HCT116 (cell line): ENCODE results near the gene WDR35. TPM values are rescaled to one million over a fixed set of nuclear protein-coding genes. Genes with fewer than 3 reads are reported as not detected.

Experiments
- ATAC-seq: fragments of 200-7000 bp; cut with Tn5 transposase; 2 replicates; pipeline ENCODE4 v1.9.1; 2020; ENCODE audit warnings: mild to moderate bottlenecking, moderate library complexity
- BruUV-seq: library from RNA; stranded (reverse); fragments of 400-500 nt; replicated peaks from 2 replicates; lab custom pipeline; 2021; lab: Mats Ljungman, UMichigan
- CTCF ChIA-PET: fragments of 300-600 bp; sonication (Branson Sonifier 250); formaldehyde crosslinking; loops from one replicate; lab custom pipeline; 2021; ENCODE audit warnings: antibody characterized with exemption; lab: Charles Lee
- POLR2A ChIA-PET: fragments of 300-600, 350-600 bp; sonication (Branson Sonifier 250); formaldehyde crosslinking; loops from one replicate; lab custom pipeline; 2021; ENCODE audit warnings: antibody characterized with exemption; lab: Charles Lee
- RAD21 ChIA-PET, 2 experiments: fragments of 300-600 bp; sonication (Branson Sonifier 250); formaldehyde crosslinking; loops; one replicate each; lab custom pipeline; 2023; ENCODE audit warnings: low total read pairs in 2 of 2; ENCODE audit not compliant: uncharacterized antibody in 2 of 2, unreplicated experiment in 2 of 2, low non-redundant PET in 1 of 2; lab: Charles Lee
- DNase-seq: peaks from one replicate; pipeline ENCODE4 v3.0.0-alpha.2; 2010; ENCODE audit warnings: low read depth, low spot score
- H2AFZ ChIP-seq: fragments of 200-600 bp; shearing (Covaris generic), sonication (generic); 2 replicates; pipeline ENCODE4 v1.6.1; 2017; ENCODE audit warnings: low read depth, mixed run types, mixed read lengths, antibody characterized with exemption, low read length; ENCODE audit not compliant: poor library complexity, severe bottlenecking
- H3K27ac ChIP-seq: 2 replicates; pipeline ENCODE4 v1.5.1; 2012; ENCODE audit warnings: low read depth, low read length
- H3K27me3 ChIP-seq: fragments of 200-600 bp; sonication (generic); 2 replicates; pipeline ENCODE4 v1.6.1; 2016; ENCODE audit warnings: mixed run types, low read length, mixed read lengths; ENCODE audit not compliant: insufficient read depth
- H3K36me3 ChIP-seq, 2 experiments: fragments of 200-500 bp in 1 of 2; fragments of 200-600 bp in 1 of 2; sonication (Bioruptor generic) in 1 of 2; sonication (generic) in 1 of 2; 2 replicates each; pipeline versions ENCODE4 v1.5.1 to v1.6.1; 2014 to 2016; ENCODE audit warnings: low read length in 2 of 2, inconsistent platforms in 1 of 2, mixed read lengths in 1 of 2, mixed run types in 1 of 2; ENCODE audit not compliant: insufficient read depth in 2 of 2, control insufficient read depth in 1 of 2
- H3K4me1 ChIP-seq, 2 experiments: fragments of 200-600 bp in 1 of 2; sonication (generic) in 1 of 2; 2 replicates each; pipeline versions ENCODE4 v1.5.1 to v1.6.1; 2012 to 2017; ENCODE audit warnings: low read length in 2 of 2, inconsistent platforms in 1 of 2, mild to moderate bottlenecking in 1 of 2, mixed read lengths in 1 of 2, mixed run types in 1 of 2, moderate library complexity in 1 of 2; ENCODE audit not compliant: insufficient read depth in 2 of 2, control insufficient read depth in 1 of 2
- H3K4me2 ChIP-seq: fragments of 200-600 bp; sonication (generic); 2 replicates; pipeline ENCODE4 v1.6.1; 2017; ENCODE audit warnings: mixed run types, low read length, mixed read lengths
- H3K4me3 ChIP-seq, 2 experiments: fragments of 200-600 bp in 1 of 2; sonication (generic) in 1 of 2; replicated peaks in 1 of 2; 2 replicates each; pipeline ENCODE4 v1.5.1; 2011 to 2016; ENCODE audit warnings: low read length in 2 of 2, control low read depth in 1 of 2, low read depth in 1 of 2, mild to moderate bottlenecking in 1 of 2, mixed read lengths in 1 of 2, mixed run types in 1 of 2
- H3K79me2 ChIP-seq: fragments of 200-600 bp; sonication (generic); 2 replicates; pipeline ENCODE4 v1.6.1; 2017; ENCODE audit warnings: mild to moderate bottlenecking, mixed run types, low read length, moderate library complexity, mixed read lengths; ENCODE audit not compliant: insufficient read depth
- H3K9ac ChIP-seq: fragments of 200-600 bp; sonication (generic); 2 replicates; pipeline ENCODE4 v1.6.1; 2016; ENCODE audit warnings: low read length, mixed read lengths
- H3K9me2 ChIP-seq: fragments of 200-600 bp; sonication (generic), shearing (Covaris generic); 2 replicates; pipeline ENCODE4 v1.6.1; 2017; ENCODE audit warnings: mixed run types, mild to moderate bottlenecking, moderate library complexity; ENCODE audit not compliant: insufficient read depth
- H3K9me3 ChIP-seq, 2 experiments: fragments of 200-500 bp in 1 of 2; fragments of 200-600 bp in 1 of 2; sonication (Bioruptor generic) in 1 of 2; sonication (generic) in 1 of 2; 2 replicates each; pipeline ENCODE4 v1.6.1; 2014 to 2017; ENCODE audit warnings: low read length in 2 of 2, mixed read lengths in 2 of 2, inconsistent platforms in 1 of 2, low read depth in 1 of 2, mild to moderate bottlenecking in 1 of 2, mixed run types in 1 of 2, moderate library complexity in 1 of 2; ENCODE audit not compliant: control insufficient read depth in 1 of 2, insufficient read depth in 1 of 2
- H4K20me1 ChIP-seq: fragments of 200-600 bp; sonication (generic), shearing (Covaris generic); 2 replicates; pipeline ENCODE4 v1.6.1; 2017; ENCODE audit warnings: mixed run types, mild to moderate bottlenecking, moderate library complexity; ENCODE audit not compliant: insufficient read depth
- CEBPB ChIP-seq: IDR thresholded peaks from 2 replicates; pipeline ENCODE4 v1.6.1; 2012; ENCODE audit warnings: low read depth
- EGR1 ChIP-seq: IDR thresholded peaks from 2 replicates; pipeline ENCODE4 v1.6.1; 2012; ENCODE audit warnings: low read depth
- ELF1 ChIP-seq: IDR thresholded peaks from 2 replicates; pipeline ENCODE4 v1.6.1; 2012; ENCODE audit warnings: low read depth, borderline replicate concordance
- FOSL1 ChIP-seq: IDR thresholded peaks from 2 replicates; pipeline ENCODE4 v1.6.1; 2012; ENCODE audit warnings: low read depth
- POLR2A ChIP-seq: IDR thresholded peaks from 2 replicates; pipeline ENCODE4 v1.7.0; 2011; ENCODE audit warnings: borderline replicate concordance; ENCODE audit not compliant: insufficient read depth, insufficient read length; ENCODE audit errors: extremely low read depth
- RAD21 ChIP-seq: IDR thresholded peaks from 2 replicates; pipeline ENCODE4 v1.6.1; 2012; ENCODE audit warnings: low read depth, mild to moderate bottlenecking
- SP1 ChIP-seq: IDR thresholded peaks from 2 replicates; pipeline ENCODE4 v1.6.1; 2012; ENCODE audit warnings: low read depth
- SRF ChIP-seq: IDR thresholded peaks from 2 replicates; pipeline ENCODE4 v1.6.1; 2012; ENCODE audit warnings: low read depth
- YY1 ChIP-seq: IDR thresholded peaks from 2 replicates; pipeline ENCODE4 v1.6.1; 2011; ENCODE audit warnings: low read length, low read depth, moderate library complexity, mild to moderate bottlenecking; ENCODE audit not compliant: insufficient replicate concordance; ENCODE audit errors: extremely low read depth
- intact Hi-C: fragments of 100-400 bp; cut with micrococcal nuclease; formaldehyde crosslinking; loops from 2 replicates; pipeline ENCODE4 v1.10.0; 2022
- total RNA-seq: library from RNA; stranded (reverse); gene quantifications from one replicate; pipeline ENCODE4 v1.2.1, GENCODE V29; 2021; ENCODE audit not compliant: unreplicated experiment
- TF ChIP-seq, protein P1 (sequence below): IDR thresholded peaks from 2 replicates; pipeline ENCODE4 v1.6.1; 2011; ENCODE audit warnings: mild to moderate bottlenecking, low read length, moderate library complexity; ENCODE audit not compliant: insufficient replicate concordance; ENCODE audit errors: extremely low read depth
- TF ChIP-seq, protein P2 (sequence below): IDR thresholded peaks from 2 replicates; pipeline ENCODE4 v1.6.1; 2012

WDR35 gene
- total RNA-seq, 1 experiment from 2014 or later = 9.6 TPM

DNA sequence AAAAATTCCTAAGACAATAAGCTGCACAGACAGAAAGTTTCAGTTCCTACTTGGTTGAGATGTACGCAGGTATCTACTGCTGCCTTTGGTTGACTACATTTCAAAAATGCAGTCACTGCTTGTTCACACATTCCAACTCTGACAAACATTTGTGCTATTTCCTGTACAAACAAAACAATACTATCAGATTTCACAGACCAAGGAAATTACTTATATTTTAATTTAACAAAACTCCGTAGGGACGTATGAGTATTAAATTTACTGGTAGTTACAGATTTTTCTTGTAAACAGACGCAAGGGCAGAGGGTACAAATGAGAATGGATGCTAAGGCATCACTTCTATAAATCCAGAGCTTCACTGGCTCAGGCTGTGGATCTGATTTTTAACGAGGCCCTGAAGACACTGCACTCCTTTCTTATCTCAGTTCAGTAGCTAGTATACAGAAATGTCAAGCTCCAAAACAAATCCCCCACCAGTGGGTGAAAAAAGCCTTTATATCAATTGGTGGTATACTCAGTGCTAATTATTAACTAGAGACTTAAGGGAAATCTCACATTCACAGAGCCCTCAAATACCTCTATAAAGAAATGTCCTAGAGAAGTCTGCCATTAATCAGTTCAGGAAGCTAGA lies 56.4 kb downstream of the WDR35 start (continued):
- TF ChIP-seq FOSL1 (no peak), CEBPB (no peak)

DNA sequence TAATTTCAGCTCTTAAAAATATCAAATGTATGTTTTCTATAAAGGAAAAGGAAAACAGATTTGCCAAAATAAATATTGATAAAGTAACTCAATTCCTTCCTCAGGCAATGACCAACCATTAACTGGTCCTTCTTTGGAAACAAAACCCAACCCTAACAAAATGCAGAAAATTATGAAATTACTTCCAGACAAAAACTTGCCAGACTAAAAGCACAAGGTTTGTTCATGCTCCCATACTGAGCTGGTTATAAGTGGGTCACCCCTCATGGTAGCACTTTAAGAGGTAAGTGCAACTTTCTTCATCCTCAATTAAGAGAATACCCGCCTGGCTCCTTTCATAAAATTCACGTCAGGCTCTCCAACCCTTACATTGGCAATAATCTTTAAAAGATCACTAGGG lies 57.0 kb downstream of the WDR35 start:
- intact Hi-C loops = no loop called here
- H3K4me3 ChIP-seq = no peak overlapping the region
- H3K27me3 ChIP-seq = no peaks in the 10 kb centered on the region
- peak overlapping the region; percentile 6 for H3K4me2 ChIP-seq
- DNase-seq = no peak
- ChIA-PET RAD21 (no interaction called here), POLR2A (no interaction called here), CTCF (interaction anchor here (0.9 kb wide), 1 partner anchor 82 kb away, joined by 3 read pairs; no protein-coding TSS in a partner anchor)
- H2AFZ ChIP-seq = no peak overlapping the region
- H3K27ac ChIP-seq = no peak overlapping the region
- ATAC-seq = no peak
- peaks cover 17 to 24% of the 10 kb centered on the region in 2 experiments for H3K36me3 ChIP-seq
- H3K9me2 ChIP-seq = no peaks in the 10 kb centered on the region
- no peak for TF ChIP-seq YY1
- no peak for TF ChIP-seq SP1
- no peak for TF ChIP-seq EGR1
- no peak for TF ChIP-seq ELF1
- TF ChIP-seq POLR2A = no peak
- TF ChIP-seq, protein P1, sequence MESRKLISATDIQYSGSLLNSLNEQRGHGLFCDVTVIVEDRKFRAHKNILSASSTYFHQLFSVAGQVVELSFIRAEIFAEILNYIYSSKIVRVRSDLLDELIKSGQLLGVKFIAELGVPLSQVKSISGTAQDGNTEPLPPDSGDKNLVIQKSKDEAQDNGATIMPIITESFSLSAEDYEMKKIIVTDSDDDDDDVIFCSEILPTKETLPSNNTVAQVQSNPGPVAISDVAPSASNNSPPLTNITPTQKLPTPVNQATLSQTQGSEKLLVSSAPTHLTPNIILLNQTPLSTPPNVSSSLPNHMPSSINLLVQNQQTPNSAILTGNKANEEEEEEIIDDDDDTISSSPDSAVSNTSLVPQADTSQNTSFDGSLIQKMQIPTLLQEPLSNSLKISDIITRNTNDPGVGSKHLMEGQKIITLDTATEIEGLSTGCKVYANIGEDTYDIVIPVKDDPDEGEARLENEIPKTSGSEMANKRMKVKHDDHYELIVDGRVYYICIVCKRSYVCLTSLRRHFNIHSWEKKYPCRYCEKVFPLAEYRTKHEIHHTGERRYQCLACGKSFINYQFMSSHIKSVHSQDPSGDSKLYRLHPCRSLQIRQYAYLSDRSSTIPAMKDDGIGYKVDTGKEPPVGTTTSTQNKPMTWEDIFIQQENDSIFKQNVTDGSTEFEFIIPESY = no peak
- TF ChIP-seq, protein P2, sequence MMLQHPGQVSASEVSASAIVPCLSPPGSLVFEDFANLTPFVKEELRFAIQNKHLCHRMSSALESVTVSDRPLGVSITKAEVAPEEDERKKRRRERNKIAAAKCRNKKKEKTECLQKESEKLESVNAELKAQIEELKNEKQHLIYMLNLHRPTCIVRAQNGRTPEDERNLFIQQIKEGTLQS = no peak
- no peak for TF ChIP-seq RAD21
- no peak for TF ChIP-seq FOSL1
- no peak for TF ChIP-seq SRF
- H3K4me1 ChIP-seq = peaks cover 8 to 10% of the 10 kb centered on the region in 2 experiments
- no peak overlapping the region for H3K9ac ChIP-seq
- no TSS peak for BruUV-seq
- no peaks in the 10 kb centered on the region for H3K9me3 ChIP-seq
- H4K20me1 ChIP-seq = no peaks in the 10 kb centered on the region
- H3K79me2 ChIP-seq = no peaks in the 10 kb centered on the region
